ENCODE measurements around the gene SPAG9. TPM values are rescaled to one million over a fixed set of nuclear protein-coding genes. Genes with fewer than 3 reads are reported as not detected.
A peak's percentile ranks its signal among the peaks of the same experiment; 100 is the strongest.

Gene SPAG9
- total RNA-seq, 1 experiment from 2014 or later: 54.3 TPM

DNA sequence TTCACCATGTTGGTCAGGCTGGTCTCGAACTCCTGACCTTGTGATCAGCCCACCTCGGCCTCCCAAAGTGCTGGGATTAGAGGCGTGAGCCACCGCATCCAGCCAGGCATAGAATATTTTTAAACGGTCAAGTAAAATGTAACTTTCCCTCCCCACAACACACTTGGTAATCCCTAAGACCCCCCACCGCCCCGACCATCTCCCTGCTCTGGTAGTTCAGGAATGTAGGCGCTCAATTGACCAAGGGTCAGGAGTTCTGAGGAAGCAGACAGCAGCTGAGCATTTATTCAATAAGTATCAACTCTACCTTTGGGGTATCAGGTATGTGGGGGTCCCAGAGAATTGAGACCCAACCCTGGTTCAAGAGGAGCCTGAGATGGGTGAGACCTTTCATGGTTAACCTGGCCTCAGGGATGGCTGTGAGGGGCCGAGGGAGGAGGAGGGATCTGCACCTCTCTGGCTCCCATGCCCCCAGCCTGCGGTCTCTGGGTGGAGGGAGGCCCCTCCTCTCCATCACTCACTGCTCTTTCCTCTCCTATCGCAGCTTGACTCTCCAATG is 206.1 kb downstream of the SPAG9 start:
- Histone ChIP-seq H3T11ph (ENCODE audit: low read length) (no peak overlapping the region), H3K18ac (ENCODE audit: insufficient read length, low read depth, low read length) (no peak overlapping the region), H3K4ac (ENCODE audit: low read depth, low read length) (no peak overlapping the region), H2BK120ac (ENCODE audit: low read depth, low read length, poor library complexity, severe bottlenecking) (no peak overlapping the region), H2BK15ac (ENCODE audit: low read depth, low read length) (no peak overlapping the region), H2AFZ (ENCODE audit: low read length) (no peak overlapping the region), H2BK5ac (ENCODE audit: insufficient read length, low read length) (no peak overlapping the region), H4K20me1 (ENCODE audit: control insufficient read depth, insufficient read depth, insufficient read length) (no peaks in the 10 kb centered on the region), H4K8ac (replicated peaks; ENCODE audit: insufficient read length, low read depth, low read length) (no peak overlapping the region), H3K27me3 (ENCODE audit: insufficient read depth, low read length) (no peaks in the 10 kb centered on the region), H2BK20ac (ENCODE audit: low read depth, low read length, poor library complexity, severe bottlenecking) (no peak overlapping the region), H3K9me3 (ENCODE audit: control insufficient read depth, low read depth, low read length) (no peaks in the 10 kb centered on the region), H3K14ac (ENCODE audit: insufficient read depth, low read length) (no peak overlapping the region; the same call in 1 of the 2 replicates), H3K23me2 (ENCODE audit: insufficient read length, low read depth, low read length, poor library complexity, severe bottlenecking) (no peaks in the 10 kb centered on the region), H3K79me2 (ENCODE audit: insufficient read depth, low read length) (no peaks in the 10 kb centered on the region), H3K56ac (ENCODE audit: insufficient read length, low read depth, low read length) (no peak overlapping the region), H3K79me1 (ENCODE audit: insufficient read depth, low read depth, low read length, poor library complexity, severe bottlenecking) (no peaks in the 10 kb centered on the region), H3K4me2 (ENCODE audit: insufficient read depth, insufficient read length, low read length) (no peak overlapping the region), H3K23ac (ENCODE audit: insufficient read length, low read depth, low read length) (no peak overlapping the region), H3K4me1 (ENCODE audit: insufficient read depth, low read length) (peaks cover 19% of the 10 kb centered on the region; the same call in 1 of the 2 replicates), H2BK12ac (ENCODE audit: insufficient read length, low read depth, low read length) (no peak overlapping the region), H4K91ac (ENCODE audit: insufficient read length, low read depth, low read length) (no peak overlapping the region), H3K9ac (ENCODE audit: extremely low read depth, insufficient read length, low read length) (no peak overlapping the region), H2AK5ac (ENCODE audit: insufficient read length, low read length) (no peak overlapping the region), H4K5ac (ENCODE audit: insufficient read length, low read depth, low read length) (no peak overlapping the region), H3K27ac (ENCODE audit: insufficient read length, low read depth, low read length) (no peak overlapping the region)
- TF ChIP-seq, protein P1, sequence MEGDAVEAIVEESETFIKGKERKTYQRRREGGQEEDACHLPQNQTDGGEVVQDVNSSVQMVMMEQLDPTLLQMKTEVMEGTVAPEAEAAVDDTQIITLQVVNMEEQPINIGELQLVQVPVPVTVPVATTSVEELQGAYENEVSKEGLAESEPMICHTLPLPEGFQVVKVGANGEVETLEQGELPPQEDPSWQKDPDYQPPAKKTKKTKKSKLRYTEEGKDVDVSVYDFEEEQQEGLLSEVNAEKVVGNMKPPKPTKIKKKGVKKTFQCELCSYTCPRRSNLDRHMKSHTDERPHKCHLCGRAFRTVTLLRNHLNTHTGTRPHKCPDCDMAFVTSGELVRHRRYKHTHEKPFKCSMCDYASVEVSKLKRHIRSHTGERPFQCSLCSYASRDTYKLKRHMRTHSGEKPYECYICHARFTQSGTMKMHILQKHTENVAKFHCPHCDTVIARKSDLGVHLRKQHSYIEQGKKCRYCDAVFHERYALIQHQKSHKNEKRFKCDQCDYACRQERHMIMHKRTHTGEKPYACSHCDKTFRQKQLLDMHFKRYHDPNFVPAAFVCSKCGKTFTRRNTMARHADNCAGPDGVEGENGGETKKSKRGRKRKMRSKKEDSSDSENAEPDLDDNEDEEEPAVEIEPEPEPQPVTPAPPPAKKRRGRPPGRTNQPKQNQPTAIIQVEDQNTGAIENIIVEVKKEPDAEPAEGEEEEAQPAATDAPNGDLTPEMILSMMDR (conservative IDR thresholded peaks at IDR 0.05): no peak
- WGBS (ENCODE audit: extremely low coverage, insufficient read length, low lambda C conversion rate): no CpG with 5 or more reads among the region's 11 CpGs
- peaks cover 57 to 72% of the 10 kb centered on the region in 2 experiments for H3K4me1 Mint-ChIP-seq
- H3K27me3 Mint-ChIP-seq (ENCODE audit: low read depth): no peaks in the 10 kb centered on the region; the same call in 1 of the 2 replicates
- H3K4me3 Mint-ChIP-seq: no peak overlapping the region
- H3K9me3 Mint-ChIP-seq: peaks cover 2% of the 10 kb centered on the region in 2 experiments; a peak in 2 of 5 replicates
- no peak for DNase-seq
- no peaks in the 10 kb centered on the region; a peak in 1 of 7 replicates for H3K36me3 Mint-ChIP-seq (ENCODE audit: insufficient read depth in 1 of 3, low read depth in 3 of 3)
- H3K27ac Mint-ChIP-seq: peak overlapping the region in 2 of 3 experiments; percentile 28 to 54; a peak in 3 of 7 replicates

Measured in H9 (cell line).